ENCODE data around the gene PHF20.

DNA sequence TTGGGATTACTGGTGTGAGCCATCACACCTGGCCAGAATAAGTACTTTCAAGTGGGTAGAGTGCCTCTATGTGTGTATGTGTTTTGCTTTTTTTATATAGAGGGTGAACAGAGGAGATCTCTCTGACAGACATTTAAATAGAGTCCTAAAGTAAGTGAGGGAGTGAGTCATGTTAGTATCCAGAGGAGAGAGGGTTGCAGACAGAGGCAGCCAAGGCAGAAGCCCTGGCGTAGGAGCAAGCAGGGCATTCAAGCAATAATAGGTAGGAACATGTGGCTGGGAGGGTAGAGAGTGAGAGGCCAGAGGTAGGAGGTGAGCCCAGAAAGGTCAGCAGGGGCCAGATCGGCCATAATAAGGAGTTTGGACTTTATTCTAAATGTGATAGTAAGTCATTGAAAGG, 48.9 kb downstream of the PHF20 start:
- TF ChIP-seq CTCF (IDR thresholded peaks at IDR 0.05) = no peak
- TF ChIP-seq POLR2A (IDR thresholded peaks at IDR 0.05) = no peak

All from ovary (tissue), 3 donors.